ENCODE data around the gene COQ8A.

Gene COQ8A

DNA sequence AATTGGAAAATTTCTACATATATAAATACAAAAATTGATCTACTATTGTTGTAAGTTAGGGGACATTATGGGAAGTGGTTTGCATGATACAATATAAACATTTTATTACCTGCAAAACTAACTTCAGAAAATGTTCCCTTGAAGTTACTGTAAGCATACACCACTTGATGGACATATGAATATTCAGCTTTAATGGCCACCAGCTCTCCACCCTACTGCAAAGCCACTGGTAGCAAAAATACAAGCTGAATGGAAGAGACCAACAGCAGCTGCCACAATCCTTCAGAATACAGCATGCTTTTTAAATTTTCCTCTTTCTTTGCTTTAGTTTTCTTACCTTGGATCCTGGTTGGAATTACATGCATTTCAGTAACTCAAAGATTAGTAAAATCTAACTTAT is 69.8 kb downstream of the COQ8A start:
- Histone ChIP-seq H3K4me2 (ENCODE audit: low read depth, low read length, poor library complexity, severe bottlenecking) (no peak overlapping the region), H3K4me1 (ENCODE audit: insufficient read depth, low read length, poor library complexity, severe bottlenecking) (no peaks in the 10 kb centered on the region), H3K4me3 (ENCODE audit: low read length, poor library complexity, severe bottlenecking) (no peak overlapping the region), H2AFZ (ENCODE audit: low read length) (no peak overlapping the region), H3K9me2 (replicated peaks; ENCODE audit: low read depth, low read length) (no peaks in the 10 kb centered on the region), H3K36me3 (ENCODE audit: insufficient read depth, low read length) (no peaks in the 10 kb centered on the region), H3K27me3 (ENCODE audit: insufficient read depth, low read length, poor library complexity, severe bottlenecking) (no peaks in the 10 kb centered on the region), H3K9me3 (ENCODE audit: insufficient read depth, low read depth, low read length) (no peaks in the 10 kb centered on the region), H3F3A (ENCODE audit: low read depth) (no peaks in the 10 kb centered on the region), H3K9ac (ENCODE audit: low read depth, low read length, poor library complexity, severe bottlenecking) (no peak overlapping the region), H3K79me2 (ENCODE audit: insufficient read depth, low read length) (no peaks in the 10 kb centered on the region), H4K20me1 (ENCODE audit: insufficient read depth, low read length, poor library complexity, severe bottlenecking) (no peaks in the 10 kb centered on the region)
- no peak for TF ChIP-seq EZH2phosphoT487 (IDR thresholded peaks at IDR 0.05; ENCODE audit: borderline replicate concordance)
- TF ChIP-seq, protein P1, sequence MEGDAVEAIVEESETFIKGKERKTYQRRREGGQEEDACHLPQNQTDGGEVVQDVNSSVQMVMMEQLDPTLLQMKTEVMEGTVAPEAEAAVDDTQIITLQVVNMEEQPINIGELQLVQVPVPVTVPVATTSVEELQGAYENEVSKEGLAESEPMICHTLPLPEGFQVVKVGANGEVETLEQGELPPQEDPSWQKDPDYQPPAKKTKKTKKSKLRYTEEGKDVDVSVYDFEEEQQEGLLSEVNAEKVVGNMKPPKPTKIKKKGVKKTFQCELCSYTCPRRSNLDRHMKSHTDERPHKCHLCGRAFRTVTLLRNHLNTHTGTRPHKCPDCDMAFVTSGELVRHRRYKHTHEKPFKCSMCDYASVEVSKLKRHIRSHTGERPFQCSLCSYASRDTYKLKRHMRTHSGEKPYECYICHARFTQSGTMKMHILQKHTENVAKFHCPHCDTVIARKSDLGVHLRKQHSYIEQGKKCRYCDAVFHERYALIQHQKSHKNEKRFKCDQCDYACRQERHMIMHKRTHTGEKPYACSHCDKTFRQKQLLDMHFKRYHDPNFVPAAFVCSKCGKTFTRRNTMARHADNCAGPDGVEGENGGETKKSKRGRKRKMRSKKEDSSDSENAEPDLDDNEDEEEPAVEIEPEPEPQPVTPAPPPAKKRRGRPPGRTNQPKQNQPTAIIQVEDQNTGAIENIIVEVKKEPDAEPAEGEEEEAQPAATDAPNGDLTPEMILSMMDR (conservative IDR thresholded peaks at IDR 0.05; ENCODE audit: low read length) = no peak

DNA sequence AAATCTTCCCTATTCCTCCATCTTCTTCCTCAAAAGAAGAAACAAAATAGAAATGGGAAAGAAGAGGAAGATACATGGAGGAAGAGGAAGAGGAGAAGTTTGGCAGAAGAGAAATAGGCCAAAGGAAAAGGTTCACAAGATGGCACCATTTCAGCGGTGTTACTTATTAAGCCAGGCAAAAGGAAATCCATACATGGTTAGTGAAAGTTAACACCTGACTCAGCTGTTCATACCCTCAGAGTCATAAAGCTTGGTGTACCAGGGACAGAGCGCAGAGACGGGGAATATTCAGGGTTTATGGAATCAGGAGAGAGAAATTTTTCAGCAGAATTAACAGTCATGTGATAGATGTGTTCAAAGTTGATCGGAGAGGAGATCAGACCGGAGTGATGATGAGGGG is 70.6 kb downstream of the COQ8A start:
- Histone ChIP-seq H3K4me1 (ENCODE audit: insufficient read depth, low read length, poor library complexity, severe bottlenecking) (no peaks in the 10 kb centered on the region), H3K9me2 (replicated peaks; ENCODE audit: low read depth, low read length) (no peaks in the 10 kb centered on the region), H3K9ac (ENCODE audit: low read depth, low read length, poor library complexity, severe bottlenecking) (no peak overlapping the region), H3K4me3 (ENCODE audit: low read length, poor library complexity, severe bottlenecking) (no peak overlapping the region), H3K36me3 (ENCODE audit: insufficient read depth, low read length) (no peaks in the 10 kb centered on the region), H3K9me3 (ENCODE audit: insufficient read depth, low read depth, low read length) (no peaks in the 10 kb centered on the region), H4K20me1 (ENCODE audit: insufficient read depth, low read length, poor library complexity, severe bottlenecking) (no peaks in the 10 kb centered on the region), H3K4me2 (ENCODE audit: low read depth, low read length, poor library complexity, severe bottlenecking) (no peak overlapping the region), H3K79me2 (ENCODE audit: insufficient read depth, low read length) (no peaks in the 10 kb centered on the region), H3K27me3 (ENCODE audit: insufficient read depth, low read length, poor library complexity, severe bottlenecking) (no peaks in the 10 kb centered on the region), H2AFZ (ENCODE audit: low read length) (no peak overlapping the region), H3F3A (ENCODE audit: low read depth) (no peaks in the 10 kb centered on the region)
- TF ChIP-seq EZH2phosphoT487 (IDR thresholded peaks at IDR 0.05; ENCODE audit: borderline replicate concordance) = no peak
- TF ChIP-seq, protein P1 (conservative IDR thresholded peaks at IDR 0.05; ENCODE audit: low read length) = no peak

DNA sequence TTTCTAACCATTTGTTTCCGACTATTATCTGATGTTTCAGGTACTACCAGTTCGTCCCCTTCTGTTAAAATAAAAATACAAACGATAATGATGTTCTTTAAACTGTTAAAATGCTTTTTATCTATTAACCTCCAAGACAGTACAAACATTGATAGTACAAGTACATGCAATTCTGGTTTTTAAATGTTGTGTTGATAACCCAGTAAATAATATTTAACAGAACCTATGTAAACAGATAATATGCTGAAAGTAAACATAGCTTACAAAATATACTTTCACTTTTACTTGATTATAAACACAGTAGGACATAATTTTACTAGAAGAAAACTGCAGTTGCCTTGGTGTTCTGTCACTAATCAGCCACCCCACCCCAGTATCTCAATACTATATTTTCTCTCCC is 76.9 kb downstream of the COQ8A start:
- Histone ChIP-seq H2AFZ (ENCODE audit: low read length) (no peak overlapping the region), H3K27me3 (ENCODE audit: insufficient read depth, low read length, poor library complexity, severe bottlenecking) (no peaks in the 10 kb centered on the region), H4K20me1 (ENCODE audit: insufficient read depth, low read length, poor library complexity, severe bottlenecking) (no peaks in the 10 kb centered on the region), H3K4me1 (ENCODE audit: insufficient read depth, low read length, poor library complexity, severe bottlenecking) (no peaks in the 10 kb centered on the region), H3K9me3 (ENCODE audit: insufficient read depth, low read depth, low read length) (no peaks in the 10 kb centered on the region), H3K9ac (ENCODE audit: low read depth, low read length, poor library complexity, severe bottlenecking) (no peak overlapping the region), H3K9me2 (replicated peaks; ENCODE audit: low read depth, low read length) (no peaks in the 10 kb centered on the region), H3K4me2 (ENCODE audit: low read depth, low read length, poor library complexity, severe bottlenecking) (no peak overlapping the region), H3F3A (ENCODE audit: low read depth) (no peaks in the 10 kb centered on the region), H3K79me2 (ENCODE audit: insufficient read depth, low read length) (no peaks in the 10 kb centered on the region), H3K4me3 (ENCODE audit: low read length, poor library complexity, severe bottlenecking) (no peak overlapping the region), H3K36me3 (ENCODE audit: insufficient read depth, low read length) (no peaks in the 10 kb centered on the region)
- no peak for TF ChIP-seq EZH2phosphoT487 (IDR thresholded peaks at IDR 0.05; ENCODE audit: borderline replicate concordance)
- TF ChIP-seq, protein P1 (conservative IDR thresholded peaks at IDR 0.05; ENCODE audit: low read length) = no peak
